Endothelial cell of umbilical vein (primary cell): Measurements from ENCODE around the gene RADIL. TPM values are rescaled to one million over a fixed set of nuclear protein-coding genes. Genes with fewer than 3 reads are reported as not detected.

Experiments
- BruUV-seq: library from RNA; stranded (reverse); fragments of 400-500 nt; replicated peaks from 2 replicates; lab custom pipeline; 2021; lab: Mats Ljungman, UMichigan
- CTCF ChIA-PET: fragments of 300-600, 350-600 bp; sonication (Branson Sonifier 250); formaldehyde crosslinking; loops from one replicate; lab custom pipeline; 2021; ENCODE audit warnings: antibody characterized with exemption, inconsistent platforms; lab: Charles Lee
- POLR2A ChIA-PET: fragments of 300-600, 350-600 bp; sonication (Branson Sonifier 250); formaldehyde crosslinking; loops from one replicate; lab custom pipeline; 2021; ENCODE audit warnings: antibody characterized with exemption, inconsistent platforms; lab: Charles Lee
- DNase-seq: peaks from one replicate; pipeline ENCODE4 v3.0.0-alpha.2; 2011; ENCODE audit warnings: low read depth, low spot score
- FAIRE-seq: peaks from 2 replicates; lab custom pipeline; 2011; peaks lifted over from hg19 to GRCh38; lab: Jason Lieb, UNC
- H2AFZ ChIP-seq: 2 replicates; pipeline ENCODE4 v1.6.0; 2012; ENCODE audit warnings: low read depth, low read length, control low read depth, inconsistent platforms
- H3K27ac ChIP-seq: 2 replicates; pipeline ENCODE4 v1.5.1; 2011; ENCODE audit warnings: low read depth, mild to moderate bottlenecking, control low read depth, low read length, moderate library complexity; ENCODE audit not compliant: insufficient read depth
- H3K27me3 ChIP-seq, 2 experiments: 2 replicates each; pipeline versions ENCODE4 v1.6.0 to v1.6.1; 2011; ENCODE audit warnings: low read length in 2 of 2, mixed read lengths in 1 of 2; ENCODE audit not compliant: control insufficient read depth in 2 of 2, insufficient read depth in 2 of 2
- H3K36me3 ChIP-seq, 2 experiments: 2 replicates in 1 of 2; 3 replicates in 1 of 2; pipeline ENCODE4 v1.5.1; 2011; ENCODE audit warnings: low read length in 2 of 2, mild to moderate bottlenecking in 1 of 2, moderate library complexity in 1 of 2; ENCODE audit not compliant: control insufficient read depth in 2 of 2, insufficient read depth in 2 of 2; ENCODE audit errors: extremely low read depth in 1 of 2
- H3K4me1 ChIP-seq: 3 replicates; pipeline ENCODE4 v1.5.1; 2011; ENCODE audit warnings: mild to moderate bottlenecking, low read length; ENCODE audit not compliant: control insufficient read depth, insufficient read depth; ENCODE audit errors: extremely low read depth
- H3K4me2 ChIP-seq: 2 replicates; pipeline ENCODE4 v1.6.1; 2011; ENCODE audit warnings: low read length, control low read depth, mixed read lengths; ENCODE audit not compliant: insufficient read depth
- H3K4me3 ChIP-seq, 3 experiments: fragments of 200-600 bp in 1 of 3; sonication (generic), shearing (Covaris generic) in 1 of 3; replicated peaks in 1 of 3; 2 replicates each; pipeline ENCODE4 v1.5.1; 2011 to 2016; ENCODE audit warnings: control low read depth in 3 of 3, low read length in 3 of 3, mild to moderate bottlenecking in 2 of 3, inconsistent platforms in 1 of 3, low read depth in 1 of 3, moderate library complexity in 1 of 3; ENCODE audit not compliant: insufficient read depth in 1 of 3
- H3K79me2 ChIP-seq: 2 replicates; pipeline ENCODE4 v1.6.0; 2012; ENCODE audit warnings: low read length, inconsistent platforms; ENCODE audit not compliant: control insufficient read depth, insufficient read depth
- H3K9ac ChIP-seq: replicated peaks from 2 replicates; pipeline ENCODE3; 2011; ENCODE audit warnings: low read length, control low read depth; ENCODE audit not compliant: insufficient read depth; ENCODE audit errors: extremely low read depth
- H3K9me1 ChIP-seq: replicated peaks from 3 replicates; pipeline ENCODE4 v1.6.0; 2011; ENCODE audit warnings: mild to moderate bottlenecking, low read length; ENCODE audit not compliant: control insufficient read depth, insufficient read depth; ENCODE audit errors: extremely low read depth
- H3K9me3 ChIP-seq: replicated peaks from 2 replicates; pipeline ENCODE4 v1.5.1; 2012; ENCODE audit warnings: low read length, inconsistent platforms; ENCODE audit not compliant: control insufficient read depth, insufficient read depth
- H4K20me1 ChIP-seq: replicated peaks from 2 replicates; pipeline ENCODE3; 2011; ENCODE audit warnings: mild to moderate bottlenecking, low read length; ENCODE audit not compliant: control insufficient read depth, insufficient read depth; ENCODE audit errors: extremely low read depth
- EZH2 ChIP-seq: IDR thresholded peaks from 2 replicates; pipeline ENCODE4 v1.6.1; 2012; ENCODE audit warnings: borderline replicate concordance, low read depth, mild to moderate bottlenecking, moderate library complexity, low read length, inconsistent platforms; ENCODE audit not compliant: severe bottlenecking
- FOS ChIP-seq: IDR thresholded peaks from 2 replicates; pipeline ENCODE4 v1.6.1; 2011; ENCODE audit warnings: mild to moderate bottlenecking, low read length, moderate library complexity, borderline replicate concordance; ENCODE audit not compliant: insufficient read depth
- GATA2 ChIP-seq: IDR thresholded peaks from 2 replicates; pipeline ENCODE4 v1.7.0; 2011; ENCODE audit warnings: low read depth, mild to moderate bottlenecking, moderate library complexity, mixed read lengths, low read length; ENCODE audit not compliant: insufficient read length, insufficient read depth
- JUN ChIP-seq: IDR thresholded peaks from 2 replicates; pipeline ENCODE4 v1.6.1; 2011; ENCODE audit warnings: borderline replicate concordance, low read depth; ENCODE audit not compliant: insufficient read length, insufficient read depth
- MYC ChIP-seq: IDR thresholded peaks from one replicate; pipeline ENCODE4 v1.6.1; 2011; ENCODE audit warnings: mild to moderate bottlenecking, low read depth, low read length
- POLR2A ChIP-seq: IDR thresholded peaks from 2 replicates; pipeline ENCODE4 v1.6.1; 2012; ENCODE audit warnings: low read depth, mild to moderate bottlenecking, control low read depth, low read length
- POLR2AphosphoS5 ChIP-seq: IDR thresholded peaks from 2 replicates; pipeline ENCODE4 v1.6.1; 2012; ENCODE audit warnings: low read depth, mild to moderate bottlenecking, control low read depth, low read length, moderate library complexity; ENCODE audit not compliant: insufficient read depth
- dilution Hi-C: fragments of 300-500 bp; cut with MboI; formaldehyde crosslinking; loops from one replicate; pipeline ENCODE4 v1.15.0; 2019; ENCODE audit warnings: low sequenced_read_pairs; ENCODE audit not compliant: extremely low pct_ligation_motif_present
- intact Hi-C: fragments of 100-400 bp; cut with micrococcal nuclease; formaldehyde crosslinking; loops from one replicate; pipeline ENCODE4 v1.10.0; 2022
- polyA plus RNA-seq, 4 experiments: library from polyadenylated mRNA; depleted of rRNA in 3 of 4; stranded (reverse) in 3 of 4; unstranded in 1 of 4; fragments of >200 nt; gene quantifications; 2 replicates each; pipeline versions ENCODE4 v1.2.1 to v1.2.3, GENCODE V29; 2011 to 2012; ENCODE audit warnings: missing spikeins in 1 of 4
- total RNA-seq: library from RNA; stranded (reverse); gene quantifications from 2 replicates; pipeline ENCODE4 v1.2.3, GENCODE V29; 2021
- TF ChIP-seq, protein P1 (sequence below), 2 donors: IDR thresholded peaks; 1 replicate in 1 of 2; 2 replicates in 1 of 2; pipeline ENCODE4 v1.5.1; 2011; ENCODE audit warnings: low read length in 2 of 2, mild to moderate bottlenecking in 2 of 2, moderate library complexity in 2 of 2, control low read depth in 1 of 2, inconsistent platforms in 1 of 2, low read depth in 1 of 2; ENCODE audit not compliant: insufficient read depth in 1 of 2; ENCODE audit errors: extremely low read depth in 1 of 2
- TF ChIP-seq, protein P2 (sequence below): IDR thresholded peaks from 2 replicates; pipeline ENCODE4 v1.6.1; 2011; ENCODE audit not compliant: insufficient read depth, insufficient read length

RADIL gene
- total and polyA plus RNA-seq, 2 donors (not counting 3 experiments of a cell fraction or from before 2014, with no cell fraction given), result 1.2 to 2.5 TPM

DNA sequence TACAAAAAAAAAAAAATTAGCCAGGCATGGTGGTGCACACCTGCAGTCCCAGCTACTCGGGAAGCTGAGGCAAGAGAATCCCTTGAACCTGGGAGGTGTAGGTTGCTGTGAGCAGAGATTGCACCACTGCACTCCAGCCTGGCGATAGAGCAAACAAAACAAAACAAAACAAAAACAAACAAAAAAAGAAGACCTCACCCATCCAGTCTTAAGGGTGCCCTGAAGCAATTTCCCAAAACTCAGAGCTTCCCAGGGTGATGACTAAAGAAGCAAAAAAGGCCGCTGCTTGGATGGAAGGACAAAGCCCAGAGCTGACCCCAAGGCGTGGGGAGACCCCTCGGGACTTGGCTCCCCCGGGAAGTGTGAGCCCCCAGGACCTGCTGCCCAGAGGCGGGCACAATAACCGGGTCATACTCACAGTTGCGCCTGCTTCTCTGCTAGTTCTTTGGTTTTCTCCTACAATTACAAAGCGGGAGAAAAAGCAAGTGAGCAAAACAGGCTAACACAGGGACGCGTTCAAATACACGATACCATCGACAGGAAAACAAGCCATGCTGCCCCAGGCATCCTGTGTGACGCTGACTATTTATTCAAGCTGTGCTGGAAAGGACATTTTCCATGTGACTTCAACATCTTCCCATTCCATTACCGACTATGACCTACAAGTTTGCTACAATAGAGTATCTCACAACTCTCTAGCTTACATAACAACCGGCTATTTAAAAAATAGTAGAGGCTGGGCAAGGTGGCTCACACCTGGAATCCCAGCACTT is 51.6 kb downstream of the RADIL start:
- H2AFZ ChIP-seq, result no peak overlapping the region
- no peaks in the 10 kb centered on the region for H3K4me1 ChIP-seq
- H3K4me3 ChIP-seq, result no peak overlapping the region
- H3K36me3 ChIP-seq, result no peaks in the 10 kb centered on the region
- BruUV-seq, result no TSS peak
- no peak for FAIRE-seq
- H3K79me2 ChIP-seq, result no peaks in the 10 kb centered on the region
- H3K9me3 ChIP-seq, result no peaks in the 10 kb centered on the region
- H3K27me3 ChIP-seq, result no peaks in the 10 kb centered on the region
- intact Hi-C loops (no loop called here), dilution Hi-C loops (no loop called here)
- no peaks in the 10 kb centered on the region for H3K9me1 ChIP-seq
- DNase-seq, result no peak
- CTCF ChIA-PET, result interaction anchor here (0.8 to 2.8 kb wide), 4 partner anchors 52 to 254 kb away, joined by 3 to 121 read pairs (median 12); partner anchors contain the start of gene RADIL
- POLR2A ChIA-PET, result no interaction called here
- TF ChIP-seq POLR2A (no peak), GATA2 (no peak), POLR2AphosphoS5 (no peak), MYC (no peak), JUN (no peak), FOS (no peak), EZH2 (no peak)
- TF ChIP-seq, protein P1, sequence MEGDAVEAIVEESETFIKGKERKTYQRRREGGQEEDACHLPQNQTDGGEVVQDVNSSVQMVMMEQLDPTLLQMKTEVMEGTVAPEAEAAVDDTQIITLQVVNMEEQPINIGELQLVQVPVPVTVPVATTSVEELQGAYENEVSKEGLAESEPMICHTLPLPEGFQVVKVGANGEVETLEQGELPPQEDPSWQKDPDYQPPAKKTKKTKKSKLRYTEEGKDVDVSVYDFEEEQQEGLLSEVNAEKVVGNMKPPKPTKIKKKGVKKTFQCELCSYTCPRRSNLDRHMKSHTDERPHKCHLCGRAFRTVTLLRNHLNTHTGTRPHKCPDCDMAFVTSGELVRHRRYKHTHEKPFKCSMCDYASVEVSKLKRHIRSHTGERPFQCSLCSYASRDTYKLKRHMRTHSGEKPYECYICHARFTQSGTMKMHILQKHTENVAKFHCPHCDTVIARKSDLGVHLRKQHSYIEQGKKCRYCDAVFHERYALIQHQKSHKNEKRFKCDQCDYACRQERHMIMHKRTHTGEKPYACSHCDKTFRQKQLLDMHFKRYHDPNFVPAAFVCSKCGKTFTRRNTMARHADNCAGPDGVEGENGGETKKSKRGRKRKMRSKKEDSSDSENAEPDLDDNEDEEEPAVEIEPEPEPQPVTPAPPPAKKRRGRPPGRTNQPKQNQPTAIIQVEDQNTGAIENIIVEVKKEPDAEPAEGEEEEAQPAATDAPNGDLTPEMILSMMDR (IDR thresholded peaks at IDR 0.05; ENCODE audit: extremely low read depth in 1 of 2, insufficient read depth in 1 of 2, low read depth in 1 of 2, low read length in 2 of 2), result no peak
- TF ChIP-seq, protein P2, sequence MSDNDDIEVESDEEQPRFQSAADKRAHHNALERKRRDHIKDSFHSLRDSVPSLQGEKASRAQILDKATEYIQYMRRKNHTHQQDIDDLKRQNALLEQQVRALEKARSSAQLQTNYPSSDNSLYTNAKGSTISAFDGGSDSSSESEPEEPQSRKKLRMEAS, result no peak
- H3K4me2 ChIP-seq, result no peak overlapping the region
- no peak overlapping the region for H3K27ac ChIP-seq
- no peaks in the 10 kb centered on the region for H4K20me1 ChIP-seq
- H3K9ac ChIP-seq, result no peak overlapping the region
